Uterus (tissue), 4 donors: ENCODE results near the gene UPF1. TPM values are rescaled to one million over a fixed set of nuclear protein-coding genes. Genes with fewer than 3 reads are reported as not detected.

ENCODE experiments used
- DNase-seq, 2 donors: peaks; one replicate each; pipeline ENCODE4 v3.0.0-alpha.2; 2019 to 2020
- H3K27ac ChIP-seq, 2 donors: fragments of 200-600 bp; sonication (generic); 1 replicate in 1 of 2; 2 replicates in 1 of 2; pipeline ENCODE4 v1.5.1; 2016 to 2018
- H3K27me3 ChIP-seq, 2 donors: fragments of 200-600 bp; sonication (generic); one replicate each; pipeline ENCODE4 v1.5.1; 2018 to 2019; ENCODE audit warnings: control low read depth in 1 of 2
- H3K36me3 ChIP-seq, 2 donors: fragments of 200-600 bp; sonication (generic); one replicate each; pipeline ENCODE4 v1.5.1; 2019; ENCODE audit warnings: control low read depth in 1 of 2
- H3K4me1 ChIP-seq, 2 donors: fragments of 200-600 bp; sonication (generic); one replicate each; pipeline ENCODE4 v1.5.1; 2018 to 2019; ENCODE audit warnings: control low read depth in 1 of 2
- H3K4me3 ChIP-seq, 2 donors: fragments of 200-600 bp; sonication (generic); 1 replicate in 1 of 2; 2 replicates in 1 of 2; pipeline ENCODE4 v1.5.1; 2018 to 2019; ENCODE audit warnings: mild to moderate bottlenecking in 1 of 2
- H3K9me3 ChIP-seq, 2 donors: fragments of 200-600 bp; sonication (generic); one replicate each; pipeline ENCODE4 v1.5.1; 2019; ENCODE audit warnings: control low read depth in 1 of 2
- CTCF ChIP-seq, 4 experiments: fragments of 200-600 bp in 2 of 4; fragments of 450-650 bp in 2 of 4; sonication (generic) in 2 of 4; IDR thresholded peaks; one replicate each; pipeline ENCODE4 v1.5.1; 2016 to 2019; ENCODE audit warnings: antibody characterized with exemption in 4 of 4, mild to moderate bottlenecking in 2 of 4, moderate library complexity in 1 of 4
- POLR2A ChIP-seq, 2 donors: fragments of 450-650 bp; IDR thresholded peaks; one replicate each; pipeline ENCODE4 v1.6.1; 2016; ENCODE audit warnings: antibody characterized with exemption in 2 of 2, mild to moderate bottlenecking in 1 of 2, moderate library complexity in 1 of 2
- intact Hi-C: fragments of 100-400 bp; cut with DNase I; formaldehyde crosslinking; loops from one replicate; pipeline ENCODE4 v1.15.1; 2023; ENCODE audit warnings: low total_unique reads
- total RNA-seq, 4 donors: library from RNA; depleted of rRNA in 3 of 4; stranded (reverse); fragments of >200 nt in 3 of 4; gene quantifications; one replicate each; pipeline versions ENCODE4 v1.1.0 to v1.2.4, GENCODE V29; 2014 to 2023
- donor health status: DM: yes; HTN: yes; CAD: no.

Gene UPF1
- total RNA-seq, 4 donors from 2014 or later = 17.9 to 105 (median 43.7) TPM

GRCh38 chr19:18895038-18895823 is 63.5 kb downstream of the UPF1 start:
- peak in 1 of 2 donors; percentile 14 for DNase-seq
- no peaks in the 10 kb centered on the region for H3K9me3 ChIP-seq
- TF ChIP-seq CTCF (IDR thresholded peaks at IDR 0.05) (peak in 1 of 4 experiments; percentile 10), POLR2A (IDR thresholded peaks at IDR 0.05) (no peak)
- H3K4me1 ChIP-seq = peaks cover 0 to 23% of the 10 kb centered on the region in 2 donors
- no peak overlapping the region for H3K27ac ChIP-seq
- H3K36me3 ChIP-seq = no peaks in the 10 kb centered on the region
- H3K4me3 ChIP-seq = peak overlapping the region in 1 of 2 donors; percentile 17
- H3K27me3 ChIP-seq = peaks cover 0 to 6% of the 10 kb centered on the region in 2 donors
- intact Hi-C loops = no loop called here

GRCh38 chr19:18895824-18896341 is 64.1 kb downstream of the UPF1 start, which contains the start of gene CERS1:
CERS1 (minus strand) TSS chr19:18896158; CDS start chr19:18896072, 86 bp downstream.
- Histone ChIP-seq H3K27me3 (peaks cover 0 to 6% of the 10 kb centered on the region in 2 donors), H3K4me1 (peaks cover 0 to 23% of the 10 kb centered on the region in 2 donors), H3K4me3 (peak within 1 kb of the TSS in 1 of 2 donors; percentile 17), H3K36me3 (no peaks in the 10 kb centered on the region), H3K9me3 (no peaks in the 10 kb centered on the region), H3K27ac (no peak within 1 kb of the TSS)
- intact Hi-C loops = no loop called here
- TF ChIP-seq POLR2A (IDR thresholded peaks at IDR 0.05) (no peak), CTCF (IDR thresholded peaks at IDR 0.05) (no peak)
- DNase-seq = no peak

- H3K36me3 ChIP-seq = no peaks in the 10 kb centered on the region
- H3K4me3 ChIP-seq = no peak overlapping the region
- H3K27me3 ChIP-seq = peaks cover 0 to 6% of the 10 kb centered on the region in 2 donors
- peaks cover 0 to 23% of the 10 kb centered on the region in 2 donors for H3K4me1 ChIP-seq
- intact Hi-C loops = no loop called here
- H3K27ac ChIP-seq = no peak overlapping the region
- DNase-seq = no peak
- H3K9me3 ChIP-seq = no peaks in the 10 kb centered on the region
- TF ChIP-seq POLR2A (IDR thresholded peaks at IDR 0.05) (no peak), CTCF (IDR thresholded peaks at IDR 0.05) (no peak)
Measured at GRCh38 chr19:18896421-18896841, 64.7 kb downstream of the UPF1 start.

- DNase-seq = peak in 1 of 2 donors; percentile 13
- Histone ChIP-seq H3K4me3 (no peak overlapping the region), H3K27me3 (peaks cover 0 to 6% of the 10 kb centered on the region in 2 donors), H3K36me3 (no peaks in the 10 kb centered on the region), H3K9me3 (no peaks in the 10 kb centered on the region), H3K27ac (no peak overlapping the region), H3K4me1 (peaks cover 0 to 23% of the 10 kb centered on the region in 2 donors)
- intact Hi-C loops = no loop called here
- TF ChIP-seq CTCF (IDR thresholded peaks at IDR 0.05) = no peak
- TF ChIP-seq POLR2A (IDR thresholded peaks at IDR 0.05) = no peak
Measured at GRCh38 chr19:18897094-18898029, 65.6 kb downstream of the UPF1 start.
